Esophagus squamous epithelium (tissue), 5 donors: ENCODE measurements around the gene TMEM212. TPM values are rescaled to one million over a fixed set of nuclear protein-coding genes. Genes with fewer than 3 reads are reported as not detected.

Source experiments
- DNase-seq: peaks from one replicate; lab custom pipeline; 2025; lab: John Stamatoyannopoulos, UW
- H3K27ac ChIP-seq, 4 donors: fragments of 200-600 bp; sonication (generic); one replicate each; pipeline ENCODE4 v1.5.1; 2016 to 2019; ENCODE audit warnings: mild to moderate bottlenecking in 1 of 4
- H3K27me3 ChIP-seq, 4 donors: fragments of 200-600 bp; sonication (generic); 1 replicate in 3 of 4; 2 replicates in 1 of 4; pipeline versions ENCODE4 v1.5.1 to v1.6.0; 2017 to 2021; ENCODE audit warnings: antibody characterized with exemption in 1 of 4
- H3K36me3 ChIP-seq, 3 donors: fragments of 200-600 bp; sonication (generic); one replicate each; pipeline ENCODE4 v1.5.1; 2016 to 2019
- H3K4me1 ChIP-seq, 3 donors: fragments of 200-600 bp; sonication (generic); one replicate each; pipeline ENCODE4 v1.5.1; 2017 to 2019
- H3K4me3 ChIP-seq, 4 donors: fragments of 200-600 bp; sonication (generic); 1 replicate in 3 of 4; 2 replicates in 1 of 4; pipeline ENCODE4 v1.5.1; 2016 to 2019; ENCODE audit warnings: mild to moderate bottlenecking in 2 of 4, moderate library complexity in 1 of 4
- H3K9me3 ChIP-seq, 3 donors: fragments of 200-600 bp; sonication (generic); one replicate each; pipeline ENCODE4 v1.5.1; 2016 to 2019
- POLR2A ChIP-seq, 4 donors: fragments of 450-650 bp; IDR thresholded peaks; one replicate each; pipeline ENCODE4 v1.6.1; 2017; ENCODE audit warnings: antibody characterized with exemption in 4 of 4, mild to moderate bottlenecking in 4 of 4, moderate library complexity in 3 of 4
- WGBS, 2 donors: methylation state at CpG; one replicate each; pipeline ENCODE4 v1.1.5; 2018; 5-methylcytosine and 5-hydroxymethylcytosine counted together
- intact Hi-C: fragments of 100-400 bp; cut with DNase I; formaldehyde crosslinking; loops from one replicate; pipeline ENCODE4 v1.15.0; 2022
- total RNA-seq, 4 donors: library from RNA; depleted of rRNA; stranded (reverse); fragments of >200 nt; gene quantifications; one replicate each; pipeline ENCODE4 v1.1.0, GENCODE V29; 2016
- TF ChIP-seq, protein P1 (sequence below), 6 experiments: fragments of 450-650 bp in 4 of 6; fragments of 200-600 bp in 2 of 6; sonication (generic) in 2 of 6; IDR thresholded peaks; one replicate each; pipeline ENCODE4 v1.5.1; 2016 to 2019; ENCODE audit warnings: antibody characterized with exemption in 6 of 6, mild to moderate bottlenecking in 4 of 6, moderate library complexity in 4 of 6
- donor health status: DM: yes; HTN: yes; CAD: no.

TMEM212 gene
- total RNA-seq, 4 donors from 2014 or later = not detected

DNA sequence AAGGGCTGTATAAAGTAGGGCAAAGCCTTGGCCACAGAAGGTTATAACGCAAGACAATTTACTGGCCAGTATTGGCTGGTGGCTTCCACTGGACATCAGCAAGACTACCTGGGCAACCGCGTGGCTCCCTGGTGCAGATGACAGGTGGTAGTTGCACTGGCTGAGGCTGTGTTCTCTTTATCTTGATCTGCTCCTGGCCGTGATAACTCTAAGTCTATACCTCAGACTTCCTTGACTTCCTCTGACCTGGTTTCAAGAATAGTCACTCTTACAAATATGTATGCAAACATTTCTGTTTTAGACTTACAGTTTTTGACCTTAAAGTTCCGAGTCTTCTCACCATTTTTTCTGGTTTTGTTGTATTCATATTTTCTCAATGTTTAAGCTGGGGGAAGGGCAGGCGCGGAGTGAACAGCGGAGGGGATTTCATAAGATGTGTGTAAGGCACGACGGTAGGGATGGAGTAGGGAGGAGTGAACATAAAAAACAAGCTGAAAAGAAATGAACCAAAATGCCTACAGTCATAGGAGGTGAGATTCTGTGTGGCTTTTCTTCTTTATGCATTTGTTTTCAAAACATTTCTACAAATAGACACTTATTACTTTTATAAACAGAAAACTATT lies 15.2 kb upstream of the TMEM212 start:
- Histone ChIP-seq H3K4me3 (no peak overlapping the region), H3K27ac (peak overlapping the region in 1 of 4 donors; percentile 5), H3K27me3 (no peaks in the 10 kb centered on the region), H3K9me3 (no peaks in the 10 kb centered on the region), H3K36me3 (no peaks in the 10 kb centered on the region), H3K4me1 (peaks cover 0 to 40% (median 18%) of the 10 kb centered on the region in 3 donors)
- TF ChIP-seq, protein P1, sequence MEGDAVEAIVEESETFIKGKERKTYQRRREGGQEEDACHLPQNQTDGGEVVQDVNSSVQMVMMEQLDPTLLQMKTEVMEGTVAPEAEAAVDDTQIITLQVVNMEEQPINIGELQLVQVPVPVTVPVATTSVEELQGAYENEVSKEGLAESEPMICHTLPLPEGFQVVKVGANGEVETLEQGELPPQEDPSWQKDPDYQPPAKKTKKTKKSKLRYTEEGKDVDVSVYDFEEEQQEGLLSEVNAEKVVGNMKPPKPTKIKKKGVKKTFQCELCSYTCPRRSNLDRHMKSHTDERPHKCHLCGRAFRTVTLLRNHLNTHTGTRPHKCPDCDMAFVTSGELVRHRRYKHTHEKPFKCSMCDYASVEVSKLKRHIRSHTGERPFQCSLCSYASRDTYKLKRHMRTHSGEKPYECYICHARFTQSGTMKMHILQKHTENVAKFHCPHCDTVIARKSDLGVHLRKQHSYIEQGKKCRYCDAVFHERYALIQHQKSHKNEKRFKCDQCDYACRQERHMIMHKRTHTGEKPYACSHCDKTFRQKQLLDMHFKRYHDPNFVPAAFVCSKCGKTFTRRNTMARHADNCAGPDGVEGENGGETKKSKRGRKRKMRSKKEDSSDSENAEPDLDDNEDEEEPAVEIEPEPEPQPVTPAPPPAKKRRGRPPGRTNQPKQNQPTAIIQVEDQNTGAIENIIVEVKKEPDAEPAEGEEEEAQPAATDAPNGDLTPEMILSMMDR (IDR thresholded peaks at IDR 0.05) = no peak
- no peak for TF ChIP-seq POLR2A (IDR thresholded peaks at IDR 0.05)
- WGBS, 2 donors = 66 to 75% methylated on average over 10 of the region's 10 CpGs
- intact Hi-C loops = loop anchor here (10.0 kb wide), 1 partner anchor 53 kb away; no protein-coding TSS in a partner anchor
- no peak for DNase-seq

DNA sequence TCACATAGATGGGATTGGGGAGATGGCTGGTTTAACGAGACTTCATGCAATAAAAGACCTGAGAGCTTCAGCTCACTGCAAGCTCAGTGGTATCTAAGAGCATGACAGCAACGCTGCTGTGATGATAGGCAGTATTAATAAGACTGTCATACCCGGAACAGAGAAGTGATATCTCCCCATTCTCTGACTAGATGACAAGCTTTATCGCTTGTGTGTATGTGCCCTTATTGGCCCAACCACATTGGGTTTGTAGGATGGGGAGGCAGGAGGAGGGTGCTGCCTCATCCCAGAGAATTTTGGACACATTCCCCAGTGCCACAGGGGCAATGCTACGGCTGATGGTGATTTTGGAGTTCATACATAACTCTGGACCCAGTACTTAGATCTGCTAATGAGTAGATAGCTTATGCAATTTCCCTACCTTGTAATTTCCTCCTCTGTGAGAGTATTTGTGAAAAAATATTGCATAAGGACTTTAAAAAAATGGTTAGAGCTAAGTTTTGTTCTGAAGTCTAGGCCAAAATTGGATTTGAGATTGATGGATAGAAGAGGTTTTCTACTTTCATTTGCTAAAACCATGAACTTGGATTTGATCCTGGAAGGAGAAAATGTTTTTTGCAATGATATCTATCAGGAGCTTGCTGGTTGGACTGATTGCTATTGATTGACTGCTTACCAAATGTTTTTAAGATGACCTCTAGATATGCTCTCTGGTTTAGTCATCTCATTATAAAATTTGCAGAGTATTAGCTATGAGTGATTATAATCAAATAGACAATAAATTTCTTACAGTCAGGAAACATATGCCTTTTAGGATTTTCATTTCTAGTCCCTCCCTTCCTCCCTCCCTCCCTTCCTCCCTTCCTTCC lies 14.0 kb upstream of the TMEM212 start:
- no peaks in the 10 kb centered on the region for H3K36me3 ChIP-seq
- no peaks in the 10 kb centered on the region for H3K27me3 ChIP-seq
- no peak for DNase-seq
- H3K4me3 ChIP-seq = no peak overlapping the region
- 69 to 73% methylated on average over 5 of the region's 5 CpGs for WGBS, 2 donors
- peak overlapping the region in 3 of 4 donors; percentile 29 to 68 (median 54) for H3K27ac ChIP-seq
- intact Hi-C loops = loop anchor here (10.0 kb wide), 1 partner anchor 54 kb away; no protein-coding TSS in a partner anchor
- no peaks in the 10 kb centered on the region for H3K9me3 ChIP-seq
- TF ChIP-seq, protein P1 (IDR thresholded peaks at IDR 0.05) = no peak
- no peak for TF ChIP-seq POLR2A (IDR thresholded peaks at IDR 0.05)
- peaks cover 0 to 51% (median 25%) of the 10 kb centered on the region in 3 donors for H3K4me1 ChIP-seq

DNA sequence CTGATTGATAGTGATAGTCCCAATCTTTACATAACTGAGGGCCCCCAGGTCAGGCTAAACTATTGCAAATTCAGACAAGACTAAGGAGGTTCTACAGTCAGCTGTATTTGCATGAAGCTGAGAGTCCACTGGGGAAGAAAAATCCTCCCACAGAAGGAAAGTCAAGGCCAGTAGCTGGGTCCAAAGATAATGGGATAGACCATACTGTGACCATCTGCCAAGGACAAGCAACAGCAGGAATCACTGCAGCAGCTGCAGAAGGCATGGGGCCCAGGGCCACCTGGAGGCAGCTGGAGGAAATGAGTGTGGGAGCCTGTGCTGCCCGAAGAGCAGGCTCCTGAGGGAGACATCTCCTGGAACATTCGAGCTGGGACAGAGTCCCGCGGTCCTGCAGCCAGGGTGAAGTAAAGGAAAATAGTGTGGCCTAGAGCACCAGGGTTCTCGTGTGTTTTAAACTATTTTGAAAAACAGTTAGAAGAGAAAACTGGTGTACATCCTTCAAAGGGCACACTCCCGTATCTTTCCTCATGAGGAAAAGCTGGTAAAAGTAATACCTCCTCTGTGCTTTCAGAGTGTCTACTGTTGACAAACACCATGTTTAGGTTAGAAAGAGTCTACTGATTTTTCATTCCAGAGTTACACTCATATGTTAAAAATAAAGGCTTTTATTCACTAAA lies 13.2 kb upstream of the TMEM212 start:
- H3K27ac ChIP-seq = peak overlapping the region; percentile 15 to 54 (median 24)

DNA sequence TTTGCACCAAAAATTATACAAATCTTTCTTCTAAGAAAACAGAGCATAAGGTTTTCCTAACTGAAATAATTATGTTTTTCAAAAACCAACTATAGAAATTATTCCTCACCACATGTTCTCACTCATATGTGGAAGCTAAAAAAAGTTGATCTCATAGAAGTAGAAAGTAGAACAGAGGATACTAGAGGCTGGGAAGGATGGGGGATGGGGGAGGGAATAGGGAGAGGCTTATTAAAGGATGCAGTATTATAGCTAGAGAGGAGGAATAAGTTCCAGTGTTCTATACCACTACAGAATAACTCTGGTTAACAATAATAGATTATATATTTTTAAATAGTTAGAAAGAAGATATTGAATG lies 12.7 kb upstream of the TMEM212 start:
- no peak overlapping the region for H3K4me3 ChIP-seq
- intact Hi-C loops = loop anchor here (10.0 kb wide), 1 partner anchor 186 kb away; no protein-coding TSS in a partner anchor
- H3K36me3 ChIP-seq = no peaks in the 10 kb centered on the region
- TF ChIP-seq POLR2A (IDR thresholded peaks at IDR 0.05) = no peak
- TF ChIP-seq, protein P1 (IDR thresholded peaks at IDR 0.05) = no peak
- H3K9me3 ChIP-seq = no peaks in the 10 kb centered on the region
- H3K27ac ChIP-seq = peak overlapping the region in 3 of 4 donors; percentile 12 to 54 (median 18)
- peaks cover 0 to 43% (median 20%) of the 10 kb centered on the region in 3 donors for H3K4me1 ChIP-seq
- H3K27me3 ChIP-seq = no peaks in the 10 kb centered on the region
- DNase-seq = no peak

More for the DNA sequence above, 13.2 kb upstream of the TMEM212 start:
- WGBS, 2 donors = 14% methylated on average over 6 of the region's 6 CpGs
- peaks cover 0 to 48% (median 22%) of the 10 kb centered on the region in 3 donors for H3K4me1 ChIP-seq
- no peak overlapping the region for H3K4me3 ChIP-seq
- no peaks in the 10 kb centered on the region for H3K9me3 ChIP-seq
- no peak for TF ChIP-seq POLR2A (IDR thresholded peaks at IDR 0.05)
- TF ChIP-seq, protein P1 (IDR thresholded peaks at IDR 0.05) = peak in 5 of 6 experiments; percentile 61 to 89 (median 77)
- H3K36me3 ChIP-seq = no peaks in the 10 kb centered on the region
- no peaks in the 10 kb centered on the region for H3K27me3 ChIP-seq
- intact Hi-C loops = loop anchor here (10.0 kb wide), 2 partner anchors 55 to 185 kb away; no protein-coding TSS in a partner anchor
- DNase-seq = no peak
